ENCODE data around the gene MAP2K4.
"Not testable (repeated sequence)": the region's sequence is repeated elsewhere in the genome, so short reads cannot be mapped to it uniquely, and the experiment has no call there.

MAP2K4 gene

GRCh38 chr17:12097326-12097725, 76.6 kb downstream of the MAP2K4 start:
- DNase-seq, result no peak

GRCh38 chr17:12098568-12098967, 77.9 kb downstream of the MAP2K4 start:
- no peak for DNase-seq

GRCh38 chr17:12099412-12099811, 78.7 kb downstream of the MAP2K4 start:
- no peak for DNase-seq

DNA sequence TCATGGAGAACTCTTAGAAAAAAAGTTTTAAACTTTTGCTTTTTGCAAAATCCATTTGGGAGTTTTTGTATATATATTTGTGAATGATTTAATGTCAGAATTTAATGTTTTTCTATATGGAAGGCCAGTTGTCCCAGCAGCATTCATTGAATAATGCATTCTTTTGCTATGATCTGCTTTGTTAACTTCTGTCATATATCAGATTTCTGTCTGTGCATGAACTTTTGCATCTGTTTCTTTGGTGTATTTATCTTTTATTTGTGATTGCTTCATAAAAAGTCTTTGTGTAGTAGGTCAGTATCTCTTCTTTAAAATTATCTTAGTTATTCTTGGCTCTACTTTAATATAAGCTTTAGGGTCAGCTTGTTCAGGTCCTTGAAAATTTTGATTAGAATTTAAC, 84.2 kb downstream of the MAP2K4 start:
- DNase-seq, result no peak

DNA sequence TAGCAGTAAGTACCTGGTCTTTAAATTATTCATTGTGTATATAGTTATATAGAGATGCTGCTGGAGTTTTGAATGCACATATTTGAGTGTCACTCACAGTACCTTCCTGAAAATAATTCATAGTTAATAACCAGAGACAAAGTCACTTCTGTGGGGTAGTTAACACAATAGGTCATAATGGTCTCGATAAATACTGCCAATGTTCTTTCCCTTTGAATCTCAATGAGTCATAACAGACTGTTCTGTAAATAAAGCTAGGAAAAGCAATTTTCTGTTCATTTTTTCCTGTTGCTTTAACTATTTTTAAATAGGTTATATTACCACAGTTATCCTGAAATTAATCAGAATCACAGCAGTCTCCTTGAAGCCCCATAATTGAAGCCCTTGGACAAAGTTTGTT, 87.2 kb downstream of the MAP2K4 start:
- no peak for DNase-seq

GRCh38 chr17:12110906-12111305, 90.2 kb downstream of the MAP2K4 start:
- no peak for DNase-seq

DNA sequence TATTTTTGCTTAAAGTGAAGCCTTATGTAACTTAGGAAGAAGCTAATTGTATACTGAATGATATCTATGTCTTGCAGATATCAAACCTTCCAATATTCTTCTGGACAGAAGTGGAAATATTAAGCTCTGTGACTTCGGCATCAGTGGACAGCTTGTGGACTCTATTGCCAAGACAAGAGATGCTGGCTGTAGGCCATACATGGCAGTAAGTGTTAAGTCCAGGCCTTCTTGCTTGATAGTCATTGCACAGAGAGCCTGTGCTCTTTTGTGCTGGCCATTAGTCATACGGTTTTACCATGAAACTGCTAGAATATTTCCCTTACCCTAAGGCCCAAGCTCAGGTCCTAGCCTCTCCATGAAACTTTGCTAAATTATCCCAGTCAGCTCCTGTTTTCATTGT, 92.5 kb downstream of the MAP2K4 start:
- no peak for DNase-seq

GRCh38 chr17:12114686-12115418, 94.2 kb downstream of the MAP2K4 start:
- no peak for DNase-seq

- DNase-seq, result no peak
Observed at GRCh38 chr17:12116143-12116542, 95.5 kb downstream of the MAP2K4 start.

- no peak for DNase-seq
Observed at GRCh38 chr17:12118617-12119016, 97.9 kb downstream of the MAP2K4 start.

DNA sequence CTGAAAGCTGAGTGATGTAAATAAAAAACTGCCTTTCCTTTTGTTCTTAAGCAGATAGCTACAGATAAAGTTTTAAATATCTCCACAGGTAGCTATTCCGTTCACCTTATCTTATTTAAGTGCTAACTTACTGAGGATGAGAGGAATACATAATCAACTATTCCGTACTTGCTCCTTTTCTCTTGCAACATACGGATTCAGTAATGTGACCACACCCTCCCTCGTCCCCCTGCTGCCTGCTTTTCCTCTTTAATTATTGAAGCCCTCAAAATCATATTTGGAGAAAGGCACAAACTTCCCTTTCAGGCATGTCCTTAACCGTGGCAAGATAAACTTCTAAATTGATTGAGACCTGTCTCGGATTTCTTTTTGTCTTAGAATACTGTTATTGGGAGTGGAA, 101.4 kb downstream of the MAP2K4 start:
- DNase-seq, result no peak

DNA sequence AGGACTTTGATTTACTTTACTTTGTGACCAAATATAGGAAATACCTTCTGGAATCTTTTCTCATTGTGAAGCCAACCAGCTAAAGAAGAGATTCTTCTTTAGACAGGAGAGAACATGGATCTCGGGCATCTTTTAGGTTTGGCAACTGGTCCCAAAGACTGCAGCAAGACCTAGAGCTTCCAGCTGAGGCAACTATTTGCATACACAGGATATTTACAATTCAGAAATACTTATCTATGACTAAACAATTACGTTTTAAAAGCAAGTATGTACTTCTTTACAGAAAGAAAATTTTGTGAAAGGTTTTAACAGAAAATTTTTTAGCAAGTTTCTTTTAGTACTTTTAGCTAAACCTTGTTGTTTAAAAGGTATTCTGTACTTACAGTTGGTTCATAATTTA, 106.5 kb downstream of the MAP2K4 start:
- DNase-seq, result no peak

- no peak for DNase-seq
Observed at GRCh38 chr17:12127667-12128066, 107.0 kb downstream of the MAP2K4 start.

GRCh38 chr17:12128946-12129345, 108.3 kb downstream of the MAP2K4 start:
- no peak for DNase-seq

- DNase-seq, result no peak
Observed at GRCh38 chr17:12133183-12133582, 112.5 kb downstream of the MAP2K4 start.

DNA sequence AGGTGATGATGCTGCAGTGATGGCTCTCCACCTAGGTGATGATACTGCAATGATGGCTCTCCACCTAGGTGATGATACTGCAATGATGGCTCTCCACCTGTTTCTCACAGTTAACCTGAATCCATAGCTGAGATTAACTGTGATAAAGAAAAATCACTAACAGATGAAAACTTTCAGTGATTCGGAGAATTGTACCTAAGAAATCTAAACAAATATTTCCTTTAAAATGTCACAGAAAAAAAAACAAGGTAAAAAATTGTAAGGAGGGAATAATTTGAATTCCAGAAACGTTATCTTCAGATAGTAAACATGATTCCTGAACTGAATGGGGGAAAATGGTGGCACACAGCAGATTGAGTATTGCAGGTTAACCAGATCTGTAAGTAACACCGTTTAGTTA, 113.4 kb downstream of the MAP2K4 start:
- no peak for DNase-seq

DNA sequence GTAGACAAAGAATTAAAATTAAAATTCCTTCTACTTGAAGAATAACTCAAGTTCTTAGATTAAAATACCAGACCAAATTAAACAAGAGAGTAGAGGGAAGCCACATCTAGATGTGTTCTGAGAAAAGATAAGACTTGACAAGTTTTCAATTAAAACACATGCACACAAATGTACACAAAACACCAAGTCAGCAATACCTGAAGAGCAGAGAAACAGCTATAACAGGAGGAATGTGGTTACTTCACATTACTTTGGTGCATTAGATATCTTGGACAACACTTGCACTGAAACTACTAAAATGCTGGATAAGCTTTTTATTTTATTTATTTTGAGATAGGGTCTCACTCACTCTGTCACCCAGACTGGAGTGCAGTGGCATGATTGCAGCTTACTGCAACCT, 113.9 kb downstream of the MAP2K4 start:
- no peak for DNase-seq

DNA sequence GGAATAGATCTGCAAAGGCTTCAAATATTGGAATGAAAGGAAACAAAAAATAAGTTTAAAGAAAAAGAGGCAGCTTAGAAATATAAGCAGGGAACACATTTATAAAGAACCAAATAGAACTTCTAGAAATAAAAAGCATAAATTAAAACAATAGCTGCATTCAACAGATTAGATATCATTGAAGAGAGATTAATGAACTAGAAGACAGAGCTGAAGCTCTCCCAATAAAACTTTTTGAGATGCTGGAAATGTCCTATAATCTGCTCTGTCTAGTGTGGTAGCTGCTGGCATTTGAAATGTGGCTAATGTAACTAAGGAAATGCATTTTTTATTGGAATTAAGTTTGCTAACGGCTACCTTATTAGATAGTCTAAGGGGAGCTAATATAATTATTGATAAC, 115.6 kb downstream of the MAP2K4 start:
- DNase-seq, result no peak

DNA sequence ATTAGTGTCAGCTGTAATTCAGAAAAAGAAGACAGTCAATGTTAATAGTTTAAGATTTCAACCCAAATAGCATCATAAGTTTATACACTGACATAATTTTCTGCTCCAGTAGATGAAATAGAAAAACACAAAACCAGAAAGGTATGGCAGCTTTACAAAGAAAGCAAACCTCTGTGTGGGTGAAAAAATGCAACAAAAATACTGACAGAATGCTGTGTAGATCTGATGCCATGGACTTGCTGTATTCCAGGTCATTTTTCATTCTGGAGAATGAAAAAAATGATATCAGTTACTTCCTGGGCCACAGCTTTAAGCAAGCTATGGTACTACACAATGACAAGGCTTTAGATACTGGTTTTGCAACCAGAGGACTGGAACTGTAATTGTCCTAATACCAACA, 116.0 kb downstream of the MAP2K4 start:
- no peak for DNase-seq

- no peak for DNase-seq
Observed at GRCh38 chr17:12137859-12138258, 117.2 kb downstream of the MAP2K4 start.

GRCh38 chr17:12140685-12141084, 120.0 kb downstream of the MAP2K4 start:
- DNase-seq, result no peak

GRCh38 chr17:12162187-12162586, 141.5 kb downstream of the MAP2K4 start:
- DNase-seq, result not testable (repeated sequence)

- no peak for DNase-seq
Observed at GRCh38 chr17:12164085-12164484, 143.4 kb downstream of the MAP2K4 start.

DNA sequence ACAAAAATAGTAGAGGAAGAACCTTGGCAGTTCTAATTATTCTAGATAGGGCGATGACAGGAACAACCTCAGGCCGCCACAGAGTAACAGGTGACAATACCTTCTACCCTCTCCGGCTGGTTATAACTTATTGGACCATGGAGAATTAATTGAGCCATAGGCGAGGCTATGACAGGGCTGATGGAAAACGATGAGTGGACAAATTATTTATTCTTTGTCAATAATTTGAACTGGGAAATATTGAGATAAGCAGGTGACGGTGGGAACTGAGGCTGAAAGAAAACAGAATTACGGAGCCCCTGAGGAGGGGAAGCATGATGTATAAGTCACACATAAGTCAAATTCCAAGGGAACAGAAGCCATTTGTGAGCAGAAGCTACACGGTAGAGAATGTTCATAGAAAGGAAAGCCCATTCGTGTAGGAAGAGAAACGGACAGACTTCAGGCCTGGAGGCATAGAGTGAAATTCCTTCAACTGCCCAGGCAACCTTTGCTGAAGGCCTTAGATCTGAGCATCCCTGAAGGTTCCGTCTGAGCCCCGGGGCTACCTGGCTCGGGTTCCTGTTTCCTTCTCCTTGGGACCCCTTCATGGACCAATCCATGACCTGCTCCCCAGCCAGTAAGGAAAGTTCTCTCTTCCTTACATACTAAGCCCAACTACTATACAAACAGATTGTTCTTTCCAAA, 158.1 kb downstream of the MAP2K4 start:
- no peak for DNase-seq
